H9 (cell line): ENCODE results near the gene ASCC3. TPM values are rescaled to one million over a fixed set of nuclear protein-coding genes. Genes with fewer than 3 reads are reported as not detected.

Experiments used
- DNase-seq: peaks from one replicate; pipeline ENCODE4 v3.0.0-alpha.2; 2017
- H2AFZ ChIP-seq: one replicate; pipeline ENCODE4 v1.6.1; 2013; ENCODE audit warnings: mild to moderate bottlenecking, low read length, control low read depth, moderate library complexity
- H2AK5ac ChIP-seq: 2 replicates; pipeline ENCODE4 v1.6.1; 2013; ENCODE audit warnings: low read length, control low read depth, mixed read lengths; ENCODE audit not compliant: insufficient read length
- H2BK120ac ChIP-seq: one replicate; pipeline ENCODE4 v1.6.1; 2013; ENCODE audit warnings: low read depth, mild to moderate bottlenecking, low read length, control low read depth, inconsistent platforms; ENCODE audit not compliant: poor library complexity, severe bottlenecking
- H2BK12ac ChIP-seq: 2 replicates; pipeline ENCODE4 v1.6.1; 2013; ENCODE audit warnings: low read length, control low read depth, mixed read lengths, low read depth; ENCODE audit not compliant: insufficient read length
- H2BK15ac ChIP-seq: 2 replicates; pipeline ENCODE4 v1.6.1; 2013; ENCODE audit warnings: low read depth, low read length, control low read depth
- H2BK20ac ChIP-seq: one replicate; pipeline ENCODE4 v1.6.1; 2013; ENCODE audit warnings: low read depth, mild to moderate bottlenecking, low read length, control low read depth, inconsistent platforms; ENCODE audit not compliant: poor library complexity, severe bottlenecking
- H2BK5ac ChIP-seq: 2 replicates; pipeline ENCODE4 v1.6.1; 2013; ENCODE audit warnings: low read length, control low read depth, mixed read lengths; ENCODE audit not compliant: insufficient read length
- H3K14ac ChIP-seq: 2 replicates; pipeline ENCODE4 v1.6.1; 2013; ENCODE audit warnings: low read length, control low read depth; ENCODE audit not compliant: insufficient read depth
- H3K18ac ChIP-seq: 2 replicates; pipeline ENCODE4 v1.6.1; 2013; ENCODE audit warnings: low read depth, mild to moderate bottlenecking, mixed read lengths, low read length, control low read depth; ENCODE audit not compliant: insufficient read length
- H3K23ac ChIP-seq: 2 replicates; pipeline ENCODE4 v1.6.1; 2013; ENCODE audit warnings: low read length, control low read depth, mixed read lengths, low read depth; ENCODE audit not compliant: insufficient read length
- H3K23me2 ChIP-seq: 2 replicates; pipeline ENCODE4 v1.6.1; 2013; ENCODE audit warnings: low read depth, mild to moderate bottlenecking, mixed read lengths, low read length, control low read depth; ENCODE audit not compliant: insufficient read length, poor library complexity, severe bottlenecking
- H3K27ac ChIP-seq: 2 replicates; pipeline ENCODE4 v1.5.1; 2013; ENCODE audit warnings: low read length, control low read depth, mixed read lengths, low read depth; ENCODE audit not compliant: insufficient read length
- H3K27me3 ChIP-seq: 2 replicates; pipeline ENCODE4 v1.6.1; 2013; ENCODE audit warnings: low read length, control low read depth, inconsistent platforms; ENCODE audit not compliant: insufficient read depth
- H3K4ac ChIP-seq: 2 replicates; pipeline ENCODE4 v1.6.1; 2013; ENCODE audit warnings: low read depth, mild to moderate bottlenecking, control low read depth, inconsistent platforms, low read length, moderate library complexity
- H3K4me1 ChIP-seq: 2 replicates; pipeline ENCODE4 v1.6.1; 2013; ENCODE audit warnings: low read length, control low read depth, inconsistent platforms; ENCODE audit not compliant: insufficient read depth
- H3K4me2 ChIP-seq: 2 replicates; pipeline ENCODE4 v1.6.1; 2013; ENCODE audit warnings: low read length, control low read depth, mixed read lengths; ENCODE audit not compliant: insufficient read length, insufficient read depth
- H3K56ac ChIP-seq: 2 replicates; pipeline ENCODE4 v1.6.1; 2013; ENCODE audit warnings: low read depth, mild to moderate bottlenecking, mixed read lengths, low read length, control low read depth; ENCODE audit not compliant: insufficient read length
- H3K79me1 ChIP-seq: 2 replicates; pipeline ENCODE4 v1.6.1; 2013; ENCODE audit warnings: low read depth, mild to moderate bottlenecking, moderate library complexity, low read length, control low read depth, inconsistent platforms; ENCODE audit not compliant: insufficient read depth, poor library complexity, severe bottlenecking
- H3K79me2 ChIP-seq: 2 replicates; pipeline ENCODE4 v1.6.1; 2013; ENCODE audit warnings: low read length, control low read depth, inconsistent platforms; ENCODE audit not compliant: insufficient read depth
- H3K9ac ChIP-seq: 2 replicates; pipeline ENCODE4 v1.6.1; 2013; ENCODE audit warnings: low read length, control low read depth, mixed read lengths; ENCODE audit not compliant: insufficient read length; ENCODE audit errors: extremely low read depth
- H3K9me3 ChIP-seq: one replicate; pipeline ENCODE4 v1.6.1; 2013; ENCODE audit warnings: low read depth, low read length, inconsistent platforms; ENCODE audit not compliant: control insufficient read depth
- H3T11ph ChIP-seq: one replicate; pipeline ENCODE4 v1.6.1; 2013; ENCODE audit warnings: mild to moderate bottlenecking, low read length, control low read depth, inconsistent platforms
- H4K20me1 ChIP-seq: one replicate; pipeline ENCODE4 v1.6.1; 2013; ENCODE audit not compliant: control insufficient read depth, insufficient read length, insufficient read depth
- H4K5ac ChIP-seq: 2 replicates; pipeline ENCODE4 v1.6.1; 2013; ENCODE audit warnings: low read depth, mild to moderate bottlenecking, mixed read lengths, low read length, control low read depth; ENCODE audit not compliant: insufficient read length
- H4K8ac ChIP-seq: replicated peaks from 2 replicates; pipeline ENCODE4 v1.6.1; 2013; ENCODE audit warnings: low read length, control low read depth, mixed read lengths, low read depth; ENCODE audit not compliant: insufficient read length
- H4K91ac ChIP-seq: 2 replicates; pipeline ENCODE4 v1.6.1; 2013; ENCODE audit warnings: low read depth, mild to moderate bottlenecking, moderate library complexity, mixed read lengths, low read length, control low read depth; ENCODE audit not compliant: insufficient read length
- H3K27ac Mint-ChIP-seq, 3 experiments: 2 replicates in 2 of 3; 3 replicates in 1 of 3; pipeline ENCODE4 v1.8.0; 2020 to 2021; ENCODE audit warnings: mixed read lengths in 3 of 3, mild to moderate bottlenecking in 1 of 3, moderate library complexity in 1 of 3
- H3K27me3 Mint-ChIP-seq: 2 replicates; pipeline ENCODE4 v1.8.0; 2021; ENCODE audit warnings: low read depth, mild to moderate bottlenecking, moderate library complexity, mixed read lengths
- H3K36me3 Mint-ChIP-seq, 3 experiments: 2 replicates in 2 of 3; 3 replicates in 1 of 3; pipeline ENCODE4 v1.8.0; 2020 to 2021; ENCODE audit warnings: low read depth in 3 of 3, mixed read lengths in 3 of 3; ENCODE audit not compliant: insufficient read depth in 1 of 3
- H3K4me1 Mint-ChIP-seq, 2 experiments: 2 replicates each; pipeline ENCODE4 v1.8.0; 2020; ENCODE audit warnings: mixed read lengths in 2 of 2
- H3K4me3 Mint-ChIP-seq, 2 experiments: 2 replicates in 1 of 2; 3 replicates in 1 of 2; pipeline ENCODE4 v1.8.0; 2020 to 2021; ENCODE audit warnings: mild to moderate bottlenecking in 2 of 2, mixed read lengths in 2 of 2, moderate library complexity in 1 of 2
- H3K9me3 Mint-ChIP-seq, 2 experiments: 2 replicates in 1 of 2; 3 replicates in 1 of 2; pipeline ENCODE4 v1.8.0; 2020; ENCODE audit warnings: mild to moderate bottlenecking in 2 of 2, mixed read lengths in 2 of 2, moderate library complexity in 1 of 2
- WGBS: extraction: QIAGEN DNeasy Blood & Tissue Kit; methylation state at CpG from one replicate; pipeline ENCODE4 v1.1.7; 2013; ENCODE audit warnings: missing lambda C conversion rate, low lambda C conversion rate, mixed read lengths; ENCODE audit not compliant: insufficient read length; ENCODE audit errors: extremely low coverage; 5-methylcytosine and 5-hydroxymethylcytosine counted together
- total RNA-seq: library from RNA; stranded (reverse); gene quantifications from 2 replicates; pipeline ENCODE4 v1.2.1, GENCODE V29; 2021
- TF ChIP-seq, protein P1 (sequence below): fragments of 200-600 bp; sonication (generic); conservative IDR thresholded peaks from 3 replicates; pipeline ENCODE4 v1.8.0; 2021; ENCODE audit warnings: antibody characterized with exemption, mild to moderate bottlenecking

ASCC3 gene
- total RNA-seq, 1 experiment from 2014 or later = 63.8 TPM

- Histone ChIP-seq H2BK20ac (no peak overlapping the region), H4K8ac (no peak overlapping the region), H2BK5ac (no peak overlapping the region), H2AFZ (no peak overlapping the region), H2BK12ac (no peak overlapping the region), H4K5ac (no peak overlapping the region), H3K4me2 (no peak overlapping the region), H3K9me3 (no peaks in the 10 kb centered on the region), H3K9ac (no peak overlapping the region), H2AK5ac (no peak overlapping the region), H2BK120ac (no peak overlapping the region), H2BK15ac (no peak overlapping the region), H3K27ac (no peak overlapping the region), H3K79me1 (no peaks in the 10 kb centered on the region), H3K23ac (no peak overlapping the region), H3K4ac (no peak overlapping the region), H3K79me2 (no peaks in the 10 kb centered on the region), H3K27me3 (no peaks in the 10 kb centered on the region), H4K91ac (no peak overlapping the region), H3K14ac (no peak overlapping the region), H3K18ac (no peak overlapping the region), H3K56ac (no peak overlapping the region), H3T11ph (no peak overlapping the region), H4K20me1 (no peaks in the 10 kb centered on the region), H3K23me2 (no peaks in the 10 kb centered on the region), H3K4me1 (no peaks in the 10 kb centered on the region)
- peaks cover 5 to 16% (median 15%) of the 10 kb centered on the region in 3 experiments for H3K36me3 Mint-ChIP-seq
- DNase-seq = no peak
- WGBS = no CpG with 5 or more reads among the region's 2 CpGs
- no peaks in the 10 kb centered on the region for H3K4me1 Mint-ChIP-seq
- H3K4me3 Mint-ChIP-seq = no peak overlapping the region
- TF ChIP-seq, protein P1, sequence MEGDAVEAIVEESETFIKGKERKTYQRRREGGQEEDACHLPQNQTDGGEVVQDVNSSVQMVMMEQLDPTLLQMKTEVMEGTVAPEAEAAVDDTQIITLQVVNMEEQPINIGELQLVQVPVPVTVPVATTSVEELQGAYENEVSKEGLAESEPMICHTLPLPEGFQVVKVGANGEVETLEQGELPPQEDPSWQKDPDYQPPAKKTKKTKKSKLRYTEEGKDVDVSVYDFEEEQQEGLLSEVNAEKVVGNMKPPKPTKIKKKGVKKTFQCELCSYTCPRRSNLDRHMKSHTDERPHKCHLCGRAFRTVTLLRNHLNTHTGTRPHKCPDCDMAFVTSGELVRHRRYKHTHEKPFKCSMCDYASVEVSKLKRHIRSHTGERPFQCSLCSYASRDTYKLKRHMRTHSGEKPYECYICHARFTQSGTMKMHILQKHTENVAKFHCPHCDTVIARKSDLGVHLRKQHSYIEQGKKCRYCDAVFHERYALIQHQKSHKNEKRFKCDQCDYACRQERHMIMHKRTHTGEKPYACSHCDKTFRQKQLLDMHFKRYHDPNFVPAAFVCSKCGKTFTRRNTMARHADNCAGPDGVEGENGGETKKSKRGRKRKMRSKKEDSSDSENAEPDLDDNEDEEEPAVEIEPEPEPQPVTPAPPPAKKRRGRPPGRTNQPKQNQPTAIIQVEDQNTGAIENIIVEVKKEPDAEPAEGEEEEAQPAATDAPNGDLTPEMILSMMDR = no peak
- H3K27ac Mint-ChIP-seq = no peak overlapping the region
- no peaks in the 10 kb centered on the region for H3K27me3 Mint-ChIP-seq
- H3K9me3 Mint-ChIP-seq = no peaks in the 10 kb centered on the region
These were observed 287.6 kb downstream of the ASCC3 start for GRCh38 chr6:100593522-100593921.
